ENCODE data around the gene ABCA3. TPM values are rescaled to one million over a fixed set of nuclear protein-coding genes. Genes with fewer than 3 reads are reported as not detected.

The ABCA3 gene
- total RNA-seq, 1 experiment from 2014 or later: 7.6 TPM

GRCh38 chr16:2323701-2324100, 16.8 kb downstream of the ABCA3 start:
- no TSS peak for BruUV-seq (replicated peaks)
- Mint-ChIP-seq H3K27me3 (ENCODE audit: unreplicated experiment) (no peaks in the 10 kb centered on the region), H3K36me3 (ENCODE audit: insufficient read depth, unreplicated experiment) (no peaks in the 10 kb centered on the region), H3K27ac (ENCODE audit: unreplicated experiment) (no peak overlapping the region), H3K4me3 (ENCODE audit: low read depth, unreplicated experiment) (no peak overlapping the region), H3K4me1 (ENCODE audit: low read depth, unreplicated experiment) (no peaks in the 10 kb centered on the region), H3K9me3 (ENCODE audit: low read depth, unreplicated experiment) (no peaks in the 10 kb centered on the region)
- DNase-seq: no peak
- intact Hi-C loops (cut with micrococcal nuclease; ENCODE audit: unreplicated experiment): no loop called here
- TF ChIP-seq, protein P1, sequence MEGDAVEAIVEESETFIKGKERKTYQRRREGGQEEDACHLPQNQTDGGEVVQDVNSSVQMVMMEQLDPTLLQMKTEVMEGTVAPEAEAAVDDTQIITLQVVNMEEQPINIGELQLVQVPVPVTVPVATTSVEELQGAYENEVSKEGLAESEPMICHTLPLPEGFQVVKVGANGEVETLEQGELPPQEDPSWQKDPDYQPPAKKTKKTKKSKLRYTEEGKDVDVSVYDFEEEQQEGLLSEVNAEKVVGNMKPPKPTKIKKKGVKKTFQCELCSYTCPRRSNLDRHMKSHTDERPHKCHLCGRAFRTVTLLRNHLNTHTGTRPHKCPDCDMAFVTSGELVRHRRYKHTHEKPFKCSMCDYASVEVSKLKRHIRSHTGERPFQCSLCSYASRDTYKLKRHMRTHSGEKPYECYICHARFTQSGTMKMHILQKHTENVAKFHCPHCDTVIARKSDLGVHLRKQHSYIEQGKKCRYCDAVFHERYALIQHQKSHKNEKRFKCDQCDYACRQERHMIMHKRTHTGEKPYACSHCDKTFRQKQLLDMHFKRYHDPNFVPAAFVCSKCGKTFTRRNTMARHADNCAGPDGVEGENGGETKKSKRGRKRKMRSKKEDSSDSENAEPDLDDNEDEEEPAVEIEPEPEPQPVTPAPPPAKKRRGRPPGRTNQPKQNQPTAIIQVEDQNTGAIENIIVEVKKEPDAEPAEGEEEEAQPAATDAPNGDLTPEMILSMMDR (IDR thresholded peaks at IDR 0.05; ENCODE audit: unreplicated experiment): no peak
- CTCF ChIA-PET: no interaction called here

DNA sequence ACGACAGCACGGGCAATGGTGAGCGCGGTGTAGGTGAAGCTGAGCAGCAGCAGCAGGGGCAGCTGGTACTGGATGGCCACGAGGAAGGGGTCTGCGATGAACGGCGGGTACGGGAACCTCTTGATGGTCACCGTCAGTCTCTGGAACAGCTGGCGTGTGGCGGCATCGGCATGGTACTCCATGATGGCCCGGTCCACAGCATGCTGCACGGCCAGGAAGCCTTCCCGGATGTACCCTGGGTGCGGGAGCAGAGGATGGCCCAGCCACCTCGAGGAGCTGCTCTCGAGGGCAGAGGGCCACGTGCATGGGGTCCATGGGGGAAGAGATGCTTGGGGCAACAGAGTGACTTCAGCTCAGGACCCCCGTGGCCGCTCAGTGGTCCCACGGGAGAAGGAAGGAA, 20.9 kb downstream of the ABCA3 start:
- CTCF ChIA-PET: interaction anchor here (0.7 kb wide), 1 partner anchor 246 kb away, joined by 4 read pairs; no protein-coding TSS in a partner anchor
- Mint-ChIP-seq H3K9me3 (ENCODE audit: low read depth, unreplicated experiment) (no peaks in the 10 kb centered on the region), H3K4me1 (ENCODE audit: low read depth, unreplicated experiment) (no peaks in the 10 kb centered on the region), H3K27ac (ENCODE audit: unreplicated experiment) (no peak overlapping the region), H3K36me3 (ENCODE audit: insufficient read depth, unreplicated experiment) (no peaks in the 10 kb centered on the region), H3K27me3 (ENCODE audit: unreplicated experiment) (no peaks in the 10 kb centered on the region), H3K4me3 (ENCODE audit: low read depth, unreplicated experiment) (no peak overlapping the region)
- intact Hi-C loops (cut with micrococcal nuclease; ENCODE audit: unreplicated experiment): no loop called here
- no TSS peak for BruUV-seq (replicated peaks)
- no peak for DNase-seq
- TF ChIP-seq, protein P1 (IDR thresholded peaks at IDR 0.05; ENCODE audit: unreplicated experiment): no peak

- intact Hi-C loops (cut with micrococcal nuclease; ENCODE audit: unreplicated experiment): no loop called here
- H3K4me3 Mint-ChIP-seq (ENCODE audit: low read depth, unreplicated experiment): no peak overlapping the region
- no peaks in the 10 kb centered on the region for H3K27me3 Mint-ChIP-seq (ENCODE audit: unreplicated experiment)
- H3K9me3 Mint-ChIP-seq (ENCODE audit: low read depth, unreplicated experiment): no peaks in the 10 kb centered on the region
- TF ChIP-seq, protein P1 (IDR thresholded peaks at IDR 0.05; ENCODE audit: unreplicated experiment): no peak
- no peaks in the 10 kb centered on the region for H3K4me1 Mint-ChIP-seq (ENCODE audit: low read depth, unreplicated experiment)
- CTCF ChIA-PET: interaction anchor here (0.5 kb wide), 1 partner anchor 369 kb away, joined by 6 read pairs; no protein-coding TSS in a partner anchor
- DNase-seq: no peak
- no peaks in the 10 kb centered on the region for H3K36me3 Mint-ChIP-seq (ENCODE audit: insufficient read depth, unreplicated experiment)
- no TSS peak for BruUV-seq (replicated peaks)
- no peak overlapping the region for H3K27ac Mint-ChIP-seq (ENCODE audit: unreplicated experiment)
These were observed 23.1 kb downstream of the ABCA3 start for GRCh38 chr16:2317231-2318020.

- intact Hi-C loops (cut with micrococcal nuclease; ENCODE audit: unreplicated experiment): no loop called here
- no peaks in the 10 kb centered on the region for H3K4me1 Mint-ChIP-seq (ENCODE audit: low read depth, unreplicated experiment)
- TF ChIP-seq, protein P1 (IDR thresholded peaks at IDR 0.05; ENCODE audit: unreplicated experiment): no peak
- no TSS peak for BruUV-seq (replicated peaks)
- no peaks in the 10 kb centered on the region for H3K27me3 Mint-ChIP-seq (ENCODE audit: unreplicated experiment)
- no peak overlapping the region for H3K27ac Mint-ChIP-seq (ENCODE audit: unreplicated experiment)
- no peaks in the 10 kb centered on the region for H3K36me3 Mint-ChIP-seq (ENCODE audit: insufficient read depth, unreplicated experiment)
- H3K4me3 Mint-ChIP-seq (ENCODE audit: low read depth, unreplicated experiment): no peak overlapping the region
- CTCF ChIA-PET: no interaction called here
- no peak for DNase-seq
- H3K9me3 Mint-ChIP-seq (ENCODE audit: low read depth, unreplicated experiment): no peaks in the 10 kb centered on the region
These were observed 32.2 kb downstream of the ABCA3 start for GRCh38 chr16:2308089-2308962.
